Measurements from ENCODE around the gene FGF8. TPM values are rescaled to one million over a fixed set of nuclear protein-coding genes. Genes with fewer than 3 reads are reported as not detected.

Gene FGF8
- total and polyA plus RNA-seq, 2 of the 4 experiments (the other 2 are of a cell fraction), result 0.17 TPM; not detected in 1

DNA sequence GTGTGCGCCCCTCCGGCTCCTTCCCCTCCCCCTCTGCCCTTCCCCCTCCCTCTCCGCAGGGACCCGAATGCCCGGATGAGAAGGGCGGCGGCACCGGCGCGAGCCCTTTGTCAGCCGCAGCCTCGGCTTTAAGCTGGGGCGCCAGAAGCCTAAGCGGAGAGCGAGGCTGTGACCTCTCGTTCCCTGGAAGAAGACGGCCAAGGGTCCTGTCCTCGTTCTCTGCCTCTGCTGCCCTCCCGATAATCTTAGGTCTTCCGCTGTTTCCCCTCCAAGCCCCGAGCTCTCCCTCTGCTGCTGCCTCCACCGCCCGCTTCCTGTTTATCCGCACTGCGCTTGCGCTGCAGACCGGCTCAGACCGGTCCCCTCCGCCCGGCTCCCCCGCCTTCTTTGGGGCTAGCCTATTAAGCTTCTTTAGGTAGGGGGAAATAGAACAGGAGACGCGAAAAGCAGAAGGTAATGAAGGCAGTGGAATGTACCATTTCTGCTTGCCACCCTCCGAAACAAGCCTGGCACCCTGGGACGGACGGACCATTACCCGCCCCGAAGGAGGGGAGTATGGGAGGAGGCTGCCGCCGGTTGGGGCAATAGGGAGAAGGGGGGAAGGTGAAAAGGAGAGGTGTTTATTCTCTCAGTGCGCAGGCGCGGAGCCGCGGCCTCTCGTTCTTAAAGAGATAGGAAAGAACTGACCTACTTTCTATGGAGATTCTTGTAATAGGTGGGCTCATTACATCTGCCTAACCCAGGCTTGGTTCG lies 42.4 kb upstream of the FGF8 start, which contains the start of gene OGA:
TSS of gene OGA (minus strand) at position 326 of the 753 bp plus-strand sequence. CDS start 422 bp downstream, outside the sequence.
- peak within 1 kb of the TSS; percentile 70 for H3K4me3 ChIP-seq (ENCODE audit: insufficient read depth, low read depth, low read length)
- peak within 1 kb of the TSS; percentile 56 to 93 for H4K8ac ChIP-seq (ENCODE audit: low read depth in 2 of 2, low read length in 2 of 2)
- peak within 1 kb of the TSS; percentile 92 for H2AFZ ChIP-seq (replicated peaks; ENCODE audit: low read length, poor library complexity)
- no peaks in the 10 kb centered on the region for H3K27me3 ChIP-seq (ENCODE audit: control insufficient read depth, insufficient read depth, low read length)
- peaks cover 6% of the 10 kb centered on the region for H3K4me1 ChIP-seq (ENCODE audit: control insufficient read depth, insufficient read depth, low read length)
- peak within 1 kb of the TSS; percentile 89 for H3K56ac ChIP-seq (ENCODE audit: extremely low read depth, insufficient read depth, low read length)
- H3K79me1 ChIP-seq (ENCODE audit: low read depth in 1 of 2, low read length in 2 of 2), result peaks cover 0 to 16% of the 10 kb centered on the region in 2 experiments; a peak in 3 of 4 replicates
- H2BK15ac ChIP-seq (ENCODE audit: low read depth, low read length), result peak within 1 kb of the TSS; percentile 73
- POLR2A ChIA-PET (ENCODE audit: unreplicated experiment), result interaction anchor here (0.5 to 0.7 kb wide), 2 partner anchors 861 to 1635 kb away, joined by 3 to 7 read pairs; no protein-coding TSS in a partner anchor
- dilution Hi-C loops (cut with HindIII; ENCODE audit: low sequenced_read_pairs, unreplicated experiment), result no loop called here
- H4K20me1 ChIP-seq (ENCODE audit: insufficient read depth, low read length), result peaks cover 48% of the 10 kb centered on the region
- peak within 1 kb of the TSS; percentile 100 for H2AK9ac ChIP-seq (replicated peaks; ENCODE audit: low read depth, low read length, poor library complexity)
- peak within 1 kb of the TSS; percentile 53 for H3K18ac ChIP-seq (ENCODE audit: low read depth, low read length)
- peak within 1 kb of the TSS; percentile 98 for H3K23ac ChIP-seq (ENCODE audit: low read depth, low read length)
- DNase-seq, result peak; percentile 100
- H3K4me2 ChIP-seq (ENCODE audit: low read depth, low read length), result peak within 1 kb of the TSS; percentile 90
- in situ Hi-C loops (cut with MboI; ENCODE audit: low sequenced_read_pairs), result loop anchor here (25.0 kb wide), 1 partner anchor 881 kb away; no protein-coding TSS in a partner anchor
- WGBS, 2 experiments (ENCODE audit: extremely low coverage in 2 of 2, insufficient read length in 1 of 2), result 0% methylated on average over 15 of the region's 47 CpGs; no CpG with 5 or more reads in 1 of the 2 experiments
- H2BK120ac ChIP-seq (ENCODE audit: low read depth, low read length), result peak within 1 kb of the TSS; percentile 62; the same call in 1 of the 2 replicates
- H2BK5ac ChIP-seq (ENCODE audit: low read depth, low read length, poor library complexity, severe bottlenecking), result peak within 1 kb of the TSS; percentile 83
- peak within 1 kb of the TSS; percentile 36; the same call in 1 of the 2 replicates for H2BK20ac ChIP-seq (ENCODE audit: low read depth, low read length)
- no peaks in the 10 kb centered on the region for H3K9me3 ChIP-seq (ENCODE audit: control insufficient read depth, insufficient read depth, low read length)
- peak within 1 kb of the TSS; percentile 90 for H3K27ac ChIP-seq (ENCODE audit: insufficient read depth, low read length)
- peak within 1 kb of the TSS; percentile 97 for H3K4ac ChIP-seq (ENCODE audit: low read depth, low read length)
- H4K5ac ChIP-seq (ENCODE audit: low read depth, low read length), result peak within 1 kb of the TSS; percentile 44
- H3K36me3 ChIP-seq (ENCODE audit: control insufficient read depth, insufficient read depth, low read length), result no peaks in the 10 kb centered on the region
- H4K91ac ChIP-seq (ENCODE audit: insufficient read depth, low read depth, low read length), result peak within 1 kb of the TSS; percentile 97
- H3K9me1 ChIP-seq (ENCODE audit: insufficient read depth, low read length), result peaks cover 10% of the 10 kb centered on the region; the same call in 1 of the 2 replicates
- CTCF ChIA-PET, result interaction anchor here (0.7 kb wide), 1 partner anchor 126 kb away, joined by 3 read pairs; no protein-coding TSS in a partner anchor
- H2AK5ac ChIP-seq (ENCODE audit: low read depth, low read length), result peak within 1 kb of the TSS; percentile 96
- no TSS peak for BruUV-seq (replicated peaks)
- H3K9ac ChIP-seq (ENCODE audit: low read depth, low read length), result peak within 1 kb of the TSS; percentile 95
- peak; percentile 92 for ATAC-seq (ENCODE audit: low read depth)
- intact Hi-C loops (cut with micrococcal nuclease), result no loop called here
- peak within 1 kb of the TSS; percentile 99 for H3K14ac ChIP-seq (replicated peaks; ENCODE audit: low read depth, low read length)
- peak; percentile 98; the same call in 1 of the 2 replicates for TF ChIP-seq MAZ (IDR thresholded peaks at IDR 0.05; ENCODE audit: borderline replicate concordance, low read depth, low read length)
- peak; percentile 77 for TF ChIP-seq CEBPB (IDR thresholded peaks at IDR 0.05; ENCODE audit: low read depth, low read length)
- TF ChIP-seq FOS (IDR thresholded peaks at IDR 0.05; ENCODE audit: low read depth, low read length), result no peak
- no peak for TF ChIP-seq RAD21 (IDR thresholded peaks at IDR 0.05; ENCODE audit: low read length)
- no peak for TF ChIP-seq MXI1 (IDR thresholded peaks at IDR 0.05; ENCODE audit: borderline replicate concordance, low read depth, low read length)
- TF ChIP-seq BHLHE40 (IDR thresholded peaks at IDR 0.05; ENCODE audit: low read depth, low read length), result peak; percentile 100
- TF ChIP-seq, protein P1, sequence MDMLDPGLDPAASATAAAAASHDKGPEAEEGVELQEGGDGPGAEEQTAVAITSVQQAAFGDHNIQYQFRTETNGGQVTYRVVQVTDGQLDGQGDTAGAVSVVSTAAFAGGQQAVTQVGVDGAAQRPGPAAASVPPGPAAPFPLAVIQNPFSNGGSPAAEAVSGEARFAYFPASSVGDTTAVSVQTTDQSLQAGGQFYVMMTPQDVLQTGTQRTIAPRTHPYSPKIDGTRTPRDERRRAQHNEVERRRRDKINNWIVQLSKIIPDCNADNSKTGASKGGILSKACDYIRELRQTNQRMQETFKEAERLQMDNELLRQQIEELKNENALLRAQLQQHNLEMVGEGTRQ (IDR thresholded peaks at IDR 0.05; ENCODE audit: low read depth, low read length), result peak; percentile 21; the same call in 1 of the 2 replicates
- TF ChIP-seq NFE2L2 (IDR thresholded peaks at IDR 0.05; ENCODE audit: low read depth, low read length), result no peak
- TF ChIP-seq, protein P2, sequence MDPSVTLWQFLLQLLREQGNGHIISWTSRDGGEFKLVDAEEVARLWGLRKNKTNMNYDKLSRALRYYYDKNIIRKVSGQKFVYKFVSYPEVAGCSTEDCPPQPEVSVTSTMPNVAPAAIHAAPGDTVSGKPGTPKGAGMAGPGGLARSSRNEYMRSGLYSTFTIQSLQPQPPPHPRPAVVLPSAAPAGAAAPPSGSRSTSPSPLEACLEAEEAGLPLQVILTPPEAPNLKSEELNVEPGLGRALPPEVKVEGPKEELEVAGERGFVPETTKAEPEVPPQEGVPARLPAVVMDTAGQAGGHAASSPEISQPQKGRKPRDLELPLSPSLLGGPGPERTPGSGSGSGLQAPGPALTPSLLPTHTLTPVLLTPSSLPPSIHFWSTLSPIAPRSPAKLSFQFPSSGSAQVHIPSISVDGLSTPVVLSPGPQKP (IDR thresholded peaks at IDR 0.05; ENCODE audit: borderline replicate concordance, low read depth, low read length), result no peak
- no peak for TF ChIP-seq SMC3 (IDR thresholded peaks at IDR 0.05; ENCODE audit: low read depth, low read length)
- no peak for TF ChIP-seq RFX5 (IDR thresholded peaks at IDR 0.05; ENCODE audit: low read depth, low read length)
- TF ChIP-seq POLR2A (IDR thresholded peaks at IDR 0.05; ENCODE audit: low read depth, low read length), result peak; percentile 93
- TF ChIP-seq RCOR1 (IDR thresholded peaks at IDR 0.05; ENCODE audit: insufficient replicate concordance, low read length), result no peak
